ENCODE results near the gene PTBP1. TPM values are rescaled to one million over a fixed set of nuclear protein-coding genes. Genes with fewer than 3 reads are reported as not detected.

PTBP1 gene
- total RNA-seq, 1 experiment from 2014 or later = 515 TPM

- Histone ChIP-seq H3K9me3 (ENCODE audit: control insufficient read depth, insufficient read depth, low read depth, low read length) (no peaks in the 10 kb centered on the region), H3K4me3 (ENCODE audit: low read depth in 2 of 2, low read length in 2 of 2) (no peak overlapping the region), H3K4me1 (ENCODE audit: control insufficient read depth, insufficient read depth, low read length) (peaks cover 15% of the 10 kb centered on the region), H3K27ac (ENCODE audit: low read length) (no peak overlapping the region), H3K27me3 (ENCODE audit: control insufficient read depth, insufficient read depth, low read length) (no peaks in the 10 kb centered on the region), H3K36me3 (ENCODE audit: control insufficient read depth, insufficient read depth, low read length) (no peaks in the 10 kb centered on the region)
- ChIA-PET POLR2A (no interaction called here), CTCF (no interaction called here)
- DNase-seq (ENCODE audit: low read depth, low spot score) = no peak
- ATAC-seq = no peak
- in situ Hi-C loops (cut with HindIII; ENCODE audit: low pct_unique_long_range_greater_than_20kb, low sequenced_read_pairs) = no loop called here
- TF ChIP-seq TCF7L2 (IDR thresholded peaks at IDR 0.05; ENCODE audit: low read depth, low read length) (no peak), REST (IDR thresholded peaks at IDR 0.05; ENCODE audit: insufficient read depth in 1 of 2, low read depth in 2 of 2, low read length in 1 of 2) (no peak), POLR2AphosphoS5 (IDR thresholded peaks at IDR 0.05; ENCODE audit: low read depth, low read length) (no peak), SIN3A (IDR thresholded peaks at IDR 0.05; ENCODE audit: borderline replicate concordance, insufficient read depth, low read depth, low read length) (no peak), CTCF (IDR thresholded peaks at IDR 0.05) (no peak)
- no TSS peak for BruUV-seq (replicated peaks)
- intact Hi-C loops (cut with micrococcal nuclease; ENCODE audit: unreplicated experiment) = no loop called here
Measured at GRCh38 chr19:749811-750210, 47.4 kb upstream of the PTBP1 start.

- no TSS peak for BruUV-seq (replicated peaks)
- no peaks in the 10 kb centered on the region for H3K36me3 ChIP-seq (ENCODE audit: control insufficient read depth, insufficient read depth, low read length)
- no peaks in the 10 kb centered on the region for H3K9me3 ChIP-seq (ENCODE audit: control insufficient read depth, insufficient read depth, low read depth, low read length)
- peak within 1 kb of the TSS in 1 of 2 experiments; percentile 42; a peak in 2 of 4 replicates for H3K4me3 ChIP-seq (ENCODE audit: low read depth in 2 of 2, low read length in 2 of 2)
- H3K4me1 ChIP-seq (ENCODE audit: control insufficient read depth, insufficient read depth, low read length) = peaks cover 15% of the 10 kb centered on the region
- POLR2A ChIA-PET = interaction anchor here (0.5 kb wide), 1 partner anchor 74 kb away, joined by 3 read pairs; no protein-coding TSS in a partner anchor
- ATAC-seq = peak; percentile 44; the same call in 1 of the 2 replicates
- no peaks in the 10 kb centered on the region for H3K27me3 ChIP-seq (ENCODE audit: control insufficient read depth, insufficient read depth, low read length)
- CTCF ChIA-PET = no interaction called here
- TF ChIP-seq CTCF (IDR thresholded peaks at IDR 0.05) = no peak
- TF ChIP-seq POLR2AphosphoS5 (IDR thresholded peaks at IDR 0.05; ENCODE audit: low read depth, low read length) = no peak
- TF ChIP-seq REST (IDR thresholded peaks at IDR 0.05; ENCODE audit: insufficient read depth in 1 of 2, low read depth in 2 of 2, low read length in 1 of 2) = no peak
- no peak for TF ChIP-seq TCF7L2 (IDR thresholded peaks at IDR 0.05; ENCODE audit: low read depth, low read length)
- TF ChIP-seq SIN3A (IDR thresholded peaks at IDR 0.05; ENCODE audit: borderline replicate concordance, insufficient read depth, low read depth, low read length) = no peak
- DNase-seq (ENCODE audit: low read depth, low spot score) = no peak
- intact Hi-C loops (cut with micrococcal nuclease; ENCODE audit: unreplicated experiment) = no loop called here
- in situ Hi-C loops (cut with HindIII; ENCODE audit: low pct_unique_long_range_greater_than_20kb, low sequenced_read_pairs) = no loop called here
- H3K27ac ChIP-seq (ENCODE audit: low read length) = peak within 1 kb of the TSS; percentile 68
Measured at GRCh38 chr19:750640-751423, 46.4 kb upstream of the PTBP1 start, which contains the start of gene MISP. MISP (plus strand) TSS chr19:751112; CDS start chr19:756947, 5,835 bp downstream.

Data from Panc1 (cell line).